C4-2B (cell line): ENCODE measurements around the gene SRPK2.

Experiments used
- H3K27ac ChIP-seq: fragments of 450-650 bp; 2 replicates; pipeline ENCODE4 v1.5.1; 2017
- ZFX ChIP-seq: fragments of 450-650 bp; IDR thresholded peaks from 2 replicates; pipeline ENCODE4 v1.6.1; 2017
- TF ChIP-seq, protein P1 (sequence below): fragments of 450-650 bp; conservative IDR thresholded peaks from 2 replicates; pipeline ENCODE4 v1.5.1; 2017; ENCODE audit warnings: mild to moderate bottlenecking

SRPK2 gene

DNA sequence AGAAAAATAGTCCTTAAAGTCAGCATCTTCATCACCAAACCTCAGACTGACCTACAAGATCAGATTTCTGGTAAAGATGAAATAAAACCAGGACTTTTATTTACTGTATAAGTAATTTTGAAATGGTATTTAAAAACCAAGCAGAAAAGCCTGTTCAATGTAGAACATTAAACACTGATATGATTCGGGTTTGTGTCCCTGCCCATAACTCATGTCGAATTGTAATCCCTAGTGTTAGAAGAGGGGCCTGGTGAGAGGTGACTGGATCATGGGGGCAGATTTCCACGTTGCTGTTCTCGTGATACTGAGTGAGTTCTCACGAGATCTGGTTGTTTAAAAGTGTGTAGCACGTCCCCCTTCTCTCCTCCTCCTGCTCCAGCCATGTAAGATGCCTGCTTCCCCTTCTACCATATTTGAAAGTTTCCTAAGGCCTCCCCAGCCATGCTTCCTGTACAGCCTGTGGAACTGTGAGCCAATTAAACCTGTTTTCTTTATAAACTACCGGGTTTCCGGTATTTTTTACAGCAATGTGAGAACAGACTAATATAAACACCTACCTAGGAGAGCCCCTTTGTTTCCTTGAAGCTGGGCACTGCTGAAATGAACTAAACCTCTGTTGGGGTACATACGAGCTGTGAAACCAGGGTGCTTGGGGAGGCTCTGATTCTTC lies 254.6 kb downstream of the SRPK2 start:
- TF ChIP-seq ZFX: no peak
- TF ChIP-seq, protein P1, sequence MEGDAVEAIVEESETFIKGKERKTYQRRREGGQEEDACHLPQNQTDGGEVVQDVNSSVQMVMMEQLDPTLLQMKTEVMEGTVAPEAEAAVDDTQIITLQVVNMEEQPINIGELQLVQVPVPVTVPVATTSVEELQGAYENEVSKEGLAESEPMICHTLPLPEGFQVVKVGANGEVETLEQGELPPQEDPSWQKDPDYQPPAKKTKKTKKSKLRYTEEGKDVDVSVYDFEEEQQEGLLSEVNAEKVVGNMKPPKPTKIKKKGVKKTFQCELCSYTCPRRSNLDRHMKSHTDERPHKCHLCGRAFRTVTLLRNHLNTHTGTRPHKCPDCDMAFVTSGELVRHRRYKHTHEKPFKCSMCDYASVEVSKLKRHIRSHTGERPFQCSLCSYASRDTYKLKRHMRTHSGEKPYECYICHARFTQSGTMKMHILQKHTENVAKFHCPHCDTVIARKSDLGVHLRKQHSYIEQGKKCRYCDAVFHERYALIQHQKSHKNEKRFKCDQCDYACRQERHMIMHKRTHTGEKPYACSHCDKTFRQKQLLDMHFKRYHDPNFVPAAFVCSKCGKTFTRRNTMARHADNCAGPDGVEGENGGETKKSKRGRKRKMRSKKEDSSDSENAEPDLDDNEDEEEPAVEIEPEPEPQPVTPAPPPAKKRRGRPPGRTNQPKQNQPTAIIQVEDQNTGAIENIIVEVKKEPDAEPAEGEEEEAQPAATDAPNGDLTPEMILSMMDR: no peak
- H3K27ac ChIP-seq: no peak overlapping the region

DNA sequence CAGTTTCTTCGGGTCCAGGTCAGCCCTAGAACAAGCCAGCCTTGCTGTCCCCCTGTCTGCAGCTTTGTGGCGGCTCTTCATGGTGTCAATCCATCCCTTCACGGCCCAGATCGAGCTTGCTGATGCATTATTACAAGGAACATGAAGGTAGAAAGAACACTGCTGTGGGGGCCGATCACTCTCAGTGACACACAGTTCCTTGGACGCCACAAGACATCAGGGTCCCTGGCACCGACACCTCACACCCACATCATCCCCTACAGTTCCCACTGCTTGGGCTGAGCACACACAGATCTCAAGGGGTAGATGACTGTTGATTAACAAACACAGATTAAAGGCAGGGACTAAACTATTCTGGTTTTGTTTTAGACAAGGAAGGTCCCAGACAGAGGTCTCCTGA lies 255.4 kb downstream of the SRPK2 start:
- TF ChIP-seq, protein P1: no peak
- TF ChIP-seq ZFX: no peak
- H3K27ac ChIP-seq: no peak overlapping the region

DNA sequence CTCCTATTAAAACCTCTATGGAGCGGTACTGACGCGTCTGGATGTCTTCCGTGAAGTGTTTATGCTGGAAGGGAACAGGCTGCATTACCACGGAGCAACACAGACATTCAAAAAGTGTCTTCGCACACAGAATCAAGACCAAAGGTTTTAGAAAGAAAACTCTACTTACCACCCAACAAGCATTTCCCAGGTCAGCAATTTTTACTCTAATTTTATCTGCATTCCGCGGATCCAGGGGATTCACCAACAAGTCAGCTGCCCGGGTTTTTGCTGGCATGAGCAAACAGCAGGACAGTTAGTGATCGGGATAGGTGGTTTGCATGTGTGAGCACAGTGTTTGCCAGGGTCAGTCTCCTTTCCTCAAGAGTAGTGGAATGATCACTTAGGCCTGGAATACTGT lies 255.9 kb downstream of the SRPK2 start:
- TF ChIP-seq, protein P1: no peak
- TF ChIP-seq ZFX: no peak
- no peak overlapping the region for H3K27ac ChIP-seq

- TF ChIP-seq, protein P1: no peak
- no peak for TF ChIP-seq ZFX
- no peak overlapping the region for H3K27ac ChIP-seq
Measured at GRCh38 chr7:105132335-105132734, 256.4 kb downstream of the SRPK2 start.

DNA sequence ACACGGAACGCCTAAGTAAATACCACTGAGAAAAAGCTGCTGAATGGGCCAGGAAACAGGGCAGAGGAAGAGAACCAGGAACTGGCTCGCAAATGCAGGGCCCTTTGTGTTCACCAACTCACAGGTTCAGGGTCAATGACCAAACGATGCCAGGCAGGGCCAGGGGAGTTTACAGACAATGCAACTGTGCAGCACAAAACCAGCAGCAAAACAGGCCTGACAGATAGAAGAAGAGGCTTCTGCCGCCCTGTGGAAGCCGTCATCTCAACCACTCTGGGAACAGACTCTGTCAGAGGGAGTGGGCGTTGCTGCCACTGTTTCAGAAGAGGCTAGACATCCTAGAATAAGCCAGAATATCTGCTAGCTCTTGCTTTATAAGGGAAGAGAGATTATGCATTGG lies 256.8 kb downstream of the SRPK2 start:
- TF ChIP-seq ZFX: no peak
- TF ChIP-seq, protein P1: no peak

DNA sequence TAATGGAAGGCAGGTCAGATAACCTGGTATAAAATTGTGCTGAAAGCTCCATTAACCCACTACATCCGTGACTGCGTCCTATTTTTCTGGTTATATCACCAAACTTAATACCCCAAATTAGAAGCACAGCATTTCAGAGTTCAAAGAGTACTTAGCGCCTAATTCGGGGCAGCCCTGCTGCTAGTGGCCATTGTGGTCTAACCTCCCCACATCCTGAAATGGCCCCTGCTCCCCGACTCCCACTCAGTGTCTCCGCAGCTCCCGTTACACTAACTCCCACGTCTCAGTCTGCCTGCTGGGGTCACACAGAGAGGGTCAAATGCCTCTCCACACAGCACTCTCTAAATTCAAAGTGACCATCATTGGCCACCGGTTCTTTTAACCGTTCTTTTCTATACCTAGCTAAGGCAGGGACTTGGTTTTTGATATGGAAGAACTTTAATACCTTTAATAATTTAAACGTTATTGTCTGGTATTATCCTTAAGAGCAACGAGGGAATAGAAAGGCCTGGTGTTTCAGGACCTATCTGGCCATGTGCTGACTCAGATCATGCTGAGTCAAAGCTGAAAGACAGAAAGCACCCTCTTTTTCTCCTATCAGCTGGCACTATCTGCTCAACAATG lies 257.6 kb downstream of the SRPK2 start:
- H3K27ac ChIP-seq: no peak overlapping the region
- TF ChIP-seq, protein P1: no peak
- no peak for TF ChIP-seq ZFX

More for the DNA sequence above, 256.8 kb downstream of the SRPK2 start:
- no peak overlapping the region for H3K27ac ChIP-seq

DNA sequence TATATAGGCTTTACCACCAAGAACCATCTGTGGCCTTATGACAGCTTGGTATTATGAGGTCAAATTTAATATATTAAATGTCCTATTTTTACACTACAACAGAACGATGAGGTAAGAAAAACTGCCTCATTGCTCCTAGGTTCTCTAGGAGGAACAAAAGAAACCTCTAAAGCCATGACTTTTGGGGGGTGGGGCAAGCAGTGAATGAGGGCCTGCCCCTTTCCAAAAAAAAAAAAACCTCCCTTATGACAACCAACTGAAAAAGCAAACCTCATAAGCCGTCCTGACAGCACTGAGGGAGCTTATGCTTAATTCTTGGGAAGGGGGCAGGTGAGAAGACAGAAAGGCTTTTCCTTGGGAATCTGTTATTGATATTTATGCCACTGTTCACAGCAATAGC lies 258.1 kb downstream of the SRPK2 start:
- no peak for TF ChIP-seq ZFX
- TF ChIP-seq, protein P1: no peak
- no peak overlapping the region for H3K27ac ChIP-seq
